Measurements from ENCODE around the gene ARHGAP45.

DNA sequence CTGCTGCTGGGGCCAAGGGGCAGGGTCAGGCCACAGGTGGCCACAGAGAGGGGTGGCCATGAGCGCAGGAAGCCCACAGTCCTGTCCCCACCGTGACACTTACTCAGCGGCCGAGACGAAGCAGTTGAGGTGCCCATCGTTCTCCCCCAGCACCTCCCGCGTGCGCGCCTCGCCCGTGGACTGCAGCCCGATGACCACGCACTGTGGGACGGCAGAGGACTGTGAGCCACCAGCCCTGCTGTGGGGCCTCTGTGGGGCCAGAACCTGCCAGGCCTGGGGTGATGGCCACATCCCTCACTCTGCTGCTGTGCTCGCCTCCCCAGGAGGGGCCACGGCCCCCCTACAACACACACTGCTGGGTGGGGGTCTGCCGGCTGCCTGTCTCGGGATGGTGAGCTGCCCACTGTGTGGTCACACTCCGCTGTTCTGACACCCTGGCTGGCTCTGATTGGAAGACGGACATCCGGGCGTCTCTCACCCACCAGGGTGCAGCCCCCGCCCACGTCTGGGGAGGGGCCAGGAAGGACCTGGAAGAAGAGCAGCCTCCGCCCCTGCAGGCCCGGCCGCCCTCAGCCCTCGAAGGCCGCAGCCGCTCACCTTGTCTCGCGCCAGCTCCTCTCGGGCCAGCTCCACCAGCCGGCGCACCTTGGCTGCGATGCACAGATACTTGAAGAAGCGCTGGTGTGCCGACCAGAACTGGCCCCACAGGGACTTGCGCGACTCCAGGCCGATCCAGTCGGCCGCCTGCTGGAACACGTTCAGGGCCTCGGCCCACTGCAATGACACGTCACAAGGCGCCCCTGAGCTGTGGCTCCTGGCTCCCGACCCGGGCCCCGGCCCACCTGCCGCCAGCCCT lies 50.0 kb downstream of the ARHGAP45 start:
- TF ChIP-seq, protein P1, sequence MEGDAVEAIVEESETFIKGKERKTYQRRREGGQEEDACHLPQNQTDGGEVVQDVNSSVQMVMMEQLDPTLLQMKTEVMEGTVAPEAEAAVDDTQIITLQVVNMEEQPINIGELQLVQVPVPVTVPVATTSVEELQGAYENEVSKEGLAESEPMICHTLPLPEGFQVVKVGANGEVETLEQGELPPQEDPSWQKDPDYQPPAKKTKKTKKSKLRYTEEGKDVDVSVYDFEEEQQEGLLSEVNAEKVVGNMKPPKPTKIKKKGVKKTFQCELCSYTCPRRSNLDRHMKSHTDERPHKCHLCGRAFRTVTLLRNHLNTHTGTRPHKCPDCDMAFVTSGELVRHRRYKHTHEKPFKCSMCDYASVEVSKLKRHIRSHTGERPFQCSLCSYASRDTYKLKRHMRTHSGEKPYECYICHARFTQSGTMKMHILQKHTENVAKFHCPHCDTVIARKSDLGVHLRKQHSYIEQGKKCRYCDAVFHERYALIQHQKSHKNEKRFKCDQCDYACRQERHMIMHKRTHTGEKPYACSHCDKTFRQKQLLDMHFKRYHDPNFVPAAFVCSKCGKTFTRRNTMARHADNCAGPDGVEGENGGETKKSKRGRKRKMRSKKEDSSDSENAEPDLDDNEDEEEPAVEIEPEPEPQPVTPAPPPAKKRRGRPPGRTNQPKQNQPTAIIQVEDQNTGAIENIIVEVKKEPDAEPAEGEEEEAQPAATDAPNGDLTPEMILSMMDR (IDR thresholded peaks at IDR 0.05), result no peak
- TF ChIP-seq POLR2AphosphoS5 (IDR thresholded peaks at IDR 0.05), result no peak
- TF ChIP-seq POLR2A (IDR thresholded peaks at IDR 0.05), result no peak
- TF ChIP-seq EP300 (IDR thresholded peaks at IDR 0.05), result no peak

All from suprapubic skin (tissue), 4 donors.